Measurements from ENCODE around the gene KCTD2. TPM values are rescaled to one million over a fixed set of nuclear protein-coding genes. Genes with fewer than 3 reads are reported as not detected.
A peak's percentile ranks its signal among the peaks of the same experiment; 100 is the strongest.

KCTD2 gene
- total and polyA plus RNA-seq, 2 of the 13 experiments (the other 11 are each of a cell fraction or from before 2014, with no cell fraction given): 28.3 to 32.6 TPM

- TF ChIP-seq ZNF766 (CRISPR knock-in tag; IDR thresholded peaks at IDR 0.05; ENCODE audit: borderline replicate concordance) (no peak), ZBTB7B (CRISPR knock-in tag; IDR thresholded peaks at IDR 0.05) (0 out of 2 replicates have a peak, but pooled peaks have one; percentile 43), SKIL (CRISPR knock-in tag; IDR thresholded peaks at IDR 0.05; ENCODE audit: borderline replicate concordance) (peak; percentile 45; the same call in 1 of the 2 replicates), FOSL2 (CRISPR knock-in tag; IDR thresholded peaks at IDR 0.05) (peak; percentile 94), POGK (CRISPR knock-in tag; conservative IDR thresholded peaks at IDR 0.05) (0 out of 2 replicates have a peak, but pooled peaks have one; percentile 17), PAXIP1 (CRISPR knock-in tag; conservative IDR thresholded peaks at IDR 0.05) (peak; percentile 63), ZNF674 (CRISPR knock-in tag; IDR thresholded peaks at IDR 0.05; ENCODE audit: low read depth) (no peak), ZNF609 (CRISPR knock-in tag; IDR thresholded peaks at IDR 0.05; ENCODE audit: borderline replicate concordance) (peak; percentile 32; the same call in 1 of the 2 replicates), MAX (IDR thresholded peaks at IDR 0.05) (no peak), SOX6 (IDR thresholded peaks at IDR 0.05) (no peak), SOX6 (CRISPR knock-in tag; IDR thresholded peaks at IDR 0.05) (peak; percentile 14), PHF21A (CRISPR knock-in tag; IDR thresholded peaks at IDR 0.05) (peak; percentile 30; the same call in 1 of the 2 replicates), HNF4A (CRISPR knock-in tag; IDR thresholded peaks at IDR 0.05) (peak; percentile 38)
These were observed 41.7 kb downstream of the KCTD2 start (continued) for GRCh38 chr17:75088465-75089417.

All from HepG2 (cell line).